Measurements from ENCODE around the gene SEZ6.
A peak's percentile ranks its signal among the peaks of the same experiment; 100 is the strongest.

Gene SEZ6, protein sequence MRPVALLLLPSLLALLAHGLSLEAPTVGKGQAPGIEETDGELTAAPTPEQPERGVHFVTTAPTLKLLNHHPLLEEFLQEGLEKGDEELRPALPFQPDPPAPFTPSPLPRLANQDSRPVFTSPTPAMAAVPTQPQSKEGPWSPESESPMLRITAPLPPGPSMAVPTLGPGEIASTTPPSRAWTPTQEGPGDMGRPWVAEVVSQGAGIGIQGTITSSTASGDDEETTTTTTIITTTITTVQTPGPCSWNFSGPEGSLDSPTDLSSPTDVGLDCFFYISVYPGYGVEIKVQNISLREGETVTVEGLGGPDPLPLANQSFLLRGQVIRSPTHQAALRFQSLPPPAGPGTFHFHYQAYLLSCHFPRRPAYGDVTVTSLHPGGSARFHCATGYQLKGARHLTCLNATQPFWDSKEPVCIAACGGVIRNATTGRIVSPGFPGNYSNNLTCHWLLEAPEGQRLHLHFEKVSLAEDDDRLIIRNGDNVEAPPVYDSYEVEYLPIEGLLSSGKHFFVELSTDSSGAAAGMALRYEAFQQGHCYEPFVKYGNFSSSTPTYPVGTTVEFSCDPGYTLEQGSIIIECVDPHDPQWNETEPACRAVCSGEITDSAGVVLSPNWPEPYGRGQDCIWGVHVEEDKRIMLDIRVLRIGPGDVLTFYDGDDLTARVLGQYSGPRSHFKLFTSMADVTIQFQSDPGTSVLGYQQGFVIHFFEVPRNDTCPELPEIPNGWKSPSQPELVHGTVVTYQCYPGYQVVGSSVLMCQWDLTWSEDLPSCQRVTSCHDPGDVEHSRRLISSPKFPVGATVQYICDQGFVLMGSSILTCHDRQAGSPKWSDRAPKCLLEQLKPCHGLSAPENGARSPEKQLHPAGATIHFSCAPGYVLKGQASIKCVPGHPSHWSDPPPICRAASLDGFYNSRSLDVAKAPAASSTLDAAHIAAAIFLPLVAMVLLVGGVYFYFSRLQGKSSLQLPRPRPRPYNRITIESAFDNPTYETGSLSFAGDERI

DNA sequence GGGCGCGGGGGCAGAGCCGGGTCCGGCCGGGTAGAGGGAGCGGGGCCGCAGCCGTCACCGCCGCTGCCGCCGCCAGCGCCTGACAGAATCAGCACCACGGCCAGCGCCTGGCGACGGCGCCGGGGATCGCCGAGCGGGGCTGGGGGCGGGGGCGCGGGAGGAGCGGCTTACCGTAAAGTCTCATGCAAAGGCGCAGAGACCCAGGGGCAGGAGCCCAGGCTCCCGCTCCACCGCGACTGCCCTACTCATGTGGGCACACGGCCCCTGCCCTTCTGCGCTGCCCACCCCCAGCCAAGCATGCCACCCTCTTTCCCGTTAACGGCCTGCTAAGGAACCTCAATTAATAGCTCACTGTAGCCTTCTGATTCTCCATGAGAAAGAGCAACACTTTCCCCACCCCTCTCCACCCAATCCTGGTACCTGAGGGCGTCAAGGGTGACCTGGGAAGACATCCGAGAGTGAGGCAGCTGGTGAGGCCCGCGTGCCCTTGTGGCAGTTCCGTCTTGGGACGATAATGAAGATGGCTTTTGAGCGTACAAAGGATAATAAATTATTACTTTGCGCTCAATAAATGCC is at the start of gene SEZ6:
Gene SEZ6, minus strand, starts transcription at position 98 of the 576 bp plus-strand sequence. CDS start 164 bp downstream, outside the sequence.
- no peak for DNase-seq

DNA sequence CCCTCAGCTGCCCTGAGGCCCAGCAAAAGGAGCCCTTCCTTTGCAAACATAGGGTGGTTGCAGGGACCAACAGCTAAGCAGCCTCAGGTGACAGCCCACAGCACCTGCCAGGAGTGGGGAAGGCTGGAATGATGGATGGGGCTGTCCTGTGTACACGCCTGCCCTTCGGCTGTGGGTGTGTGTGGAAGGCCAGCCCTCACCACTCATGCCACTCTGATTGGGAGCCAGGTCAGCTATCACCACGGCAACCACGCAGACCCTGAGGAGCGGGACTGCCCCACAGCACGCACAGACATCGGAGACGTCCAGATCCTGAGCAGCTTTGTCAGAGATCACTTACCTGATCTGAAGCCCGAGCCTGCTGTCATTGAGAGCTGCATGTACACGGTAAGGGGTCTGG is 49.0 kb upstream of the SEZ6 start:
- no peak for DNase-seq

DNA sequence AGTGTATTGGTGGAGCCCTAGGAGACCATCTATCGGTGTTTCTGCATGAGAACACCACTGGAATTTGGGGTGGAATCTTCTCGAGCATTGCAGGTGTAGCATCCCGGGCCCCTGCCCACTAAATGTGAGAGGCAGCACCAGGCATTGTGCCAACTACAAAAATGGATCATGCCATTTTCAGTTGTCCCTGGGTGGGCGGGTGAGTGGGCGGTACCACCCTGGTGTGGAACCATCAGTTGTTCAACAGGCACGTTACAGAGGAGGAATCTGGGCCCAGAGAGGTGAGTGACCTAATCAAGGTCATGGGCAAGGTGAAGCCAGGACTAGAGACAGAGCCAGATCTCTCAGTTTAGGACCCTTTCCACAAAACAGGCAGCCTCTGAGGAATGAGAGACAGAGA is 45.9 kb upstream of the SEZ6 start:
- DNase-seq = no peak

DNA sequence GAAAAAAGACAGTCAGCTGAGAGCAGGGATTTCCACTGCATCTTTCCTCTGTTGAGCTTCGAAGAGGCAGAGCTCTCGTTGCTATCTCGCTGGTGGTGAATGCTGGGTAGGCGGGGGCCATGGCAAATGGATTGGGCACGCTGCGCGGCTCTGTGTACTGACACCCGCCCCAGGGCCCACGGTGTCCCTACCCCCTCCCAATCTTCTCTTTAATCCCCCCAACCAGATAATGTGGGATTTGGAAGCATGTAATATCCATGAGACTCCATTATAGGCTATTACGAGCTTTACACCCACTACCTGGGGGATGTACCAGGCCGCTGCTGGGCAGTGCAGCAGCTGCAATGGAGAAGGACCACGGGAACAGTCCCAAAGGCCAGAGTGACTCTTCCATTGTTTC is 45.4 kb upstream of the SEZ6 start:
- DNase-seq = no peak

DNA sequence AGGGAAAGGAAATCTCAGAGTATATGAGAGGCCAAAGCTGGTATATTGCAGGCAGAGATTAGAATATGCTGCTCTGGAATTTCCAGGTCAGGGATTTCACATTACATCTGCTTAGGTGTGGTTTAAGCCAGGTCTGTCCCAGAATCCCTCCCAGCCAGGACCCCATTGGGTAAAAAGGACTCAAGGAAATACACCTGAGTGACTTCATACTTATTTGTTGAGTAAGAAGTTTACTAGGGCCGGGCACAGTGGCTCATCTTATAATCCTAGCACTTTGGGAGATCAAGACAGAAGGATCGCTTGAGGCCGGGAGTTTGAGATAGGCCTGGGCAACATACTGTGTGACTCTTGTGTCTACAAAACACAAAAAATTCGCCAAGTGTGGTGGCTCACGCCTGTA is 44.3 kb upstream of the SEZ6 start:
- DNase-seq = no peak

DNA sequence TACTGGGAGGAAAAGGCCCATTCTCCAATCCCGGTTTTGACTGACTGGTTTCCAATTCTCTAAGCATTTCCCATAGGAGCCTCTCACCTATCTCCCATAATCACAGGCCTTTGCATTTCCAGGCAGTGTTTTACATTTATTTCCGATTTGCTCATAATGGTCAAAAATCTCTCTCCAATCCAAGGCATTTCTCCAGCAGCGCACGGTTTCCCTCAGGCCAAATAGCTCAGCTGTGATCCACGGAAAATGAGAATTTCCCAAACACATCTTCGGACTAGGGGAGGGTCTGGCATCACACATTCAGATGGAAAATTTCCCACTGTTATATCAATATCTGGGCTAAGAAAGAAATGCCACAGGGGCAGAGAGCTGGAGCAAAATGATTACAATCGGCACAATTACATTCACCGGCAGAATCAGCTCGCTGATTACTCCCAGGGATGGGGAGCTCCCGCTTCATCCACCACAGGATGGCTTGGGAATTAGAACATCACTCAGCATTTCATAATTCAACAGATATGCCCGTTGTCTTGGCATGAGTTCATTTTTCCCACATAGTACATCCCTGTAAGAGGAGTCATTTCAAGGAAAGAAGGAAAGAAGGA is 43.8 kb upstream of the SEZ6 start:
- no peak for DNase-seq

DNA sequence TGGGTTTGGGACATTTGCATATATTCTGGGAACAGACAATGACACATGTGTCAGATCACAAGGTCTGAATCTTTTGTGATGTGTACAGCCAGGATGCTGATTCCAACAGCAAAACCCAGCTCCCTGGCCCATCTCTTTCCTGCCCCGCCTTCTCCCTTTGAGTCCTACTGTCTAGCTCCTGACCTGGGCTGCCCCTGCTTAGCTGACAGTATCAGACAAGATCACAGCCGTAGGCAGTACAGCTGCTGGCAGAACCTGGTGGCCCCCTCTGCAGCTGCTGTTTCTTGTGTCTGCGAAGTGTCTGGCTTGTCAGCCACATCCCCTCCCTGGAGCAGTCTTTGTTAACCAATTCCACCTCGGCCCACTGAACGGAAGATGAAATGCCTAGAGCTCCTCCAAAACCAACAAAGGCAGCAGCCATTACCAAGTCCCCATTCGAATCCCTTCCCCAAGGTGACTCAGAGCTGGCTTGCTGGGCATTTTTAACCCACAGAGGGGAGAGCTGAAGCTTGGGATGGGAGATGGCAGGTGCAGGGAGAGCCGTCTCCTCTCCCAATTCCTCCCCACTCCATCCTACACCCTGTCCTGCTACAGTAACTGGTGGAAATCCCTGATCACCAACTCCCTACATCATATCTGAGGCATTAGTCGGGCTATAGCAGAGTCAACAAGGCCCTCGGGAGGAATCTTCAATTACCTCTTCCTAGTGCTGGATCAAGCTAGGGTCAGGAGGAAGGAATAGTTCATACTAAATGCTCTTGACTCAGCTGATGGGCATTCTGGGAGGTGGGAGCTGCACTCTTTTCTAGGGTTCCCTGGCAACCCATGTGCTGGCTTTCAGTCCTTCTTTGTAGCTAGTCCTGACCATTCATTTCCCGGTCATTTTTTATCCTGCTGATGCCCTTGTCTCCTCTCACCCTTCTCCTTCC is 42.9 kb upstream of the SEZ6 start:
- DNase-seq = no peak

DNA sequence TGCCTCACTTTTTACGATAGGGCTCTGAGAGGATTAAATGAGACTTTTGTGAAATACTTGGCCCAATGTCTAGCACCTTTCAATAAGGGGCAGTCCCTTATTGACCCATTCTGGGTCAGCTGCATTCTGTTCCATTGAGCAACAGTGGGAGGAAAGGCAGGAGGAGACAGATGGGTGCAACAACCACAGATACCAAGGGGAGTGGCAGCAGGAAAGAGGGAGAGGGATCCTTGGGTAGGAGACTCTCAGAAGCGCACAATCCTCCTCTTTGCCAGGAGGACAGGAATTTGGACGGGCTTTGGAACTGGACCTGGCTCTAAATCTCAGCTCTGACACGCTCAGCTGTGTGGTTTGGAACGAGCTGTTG is 40.6 kb upstream of the SEZ6 start:
- DNase-seq = no peak

DNA sequence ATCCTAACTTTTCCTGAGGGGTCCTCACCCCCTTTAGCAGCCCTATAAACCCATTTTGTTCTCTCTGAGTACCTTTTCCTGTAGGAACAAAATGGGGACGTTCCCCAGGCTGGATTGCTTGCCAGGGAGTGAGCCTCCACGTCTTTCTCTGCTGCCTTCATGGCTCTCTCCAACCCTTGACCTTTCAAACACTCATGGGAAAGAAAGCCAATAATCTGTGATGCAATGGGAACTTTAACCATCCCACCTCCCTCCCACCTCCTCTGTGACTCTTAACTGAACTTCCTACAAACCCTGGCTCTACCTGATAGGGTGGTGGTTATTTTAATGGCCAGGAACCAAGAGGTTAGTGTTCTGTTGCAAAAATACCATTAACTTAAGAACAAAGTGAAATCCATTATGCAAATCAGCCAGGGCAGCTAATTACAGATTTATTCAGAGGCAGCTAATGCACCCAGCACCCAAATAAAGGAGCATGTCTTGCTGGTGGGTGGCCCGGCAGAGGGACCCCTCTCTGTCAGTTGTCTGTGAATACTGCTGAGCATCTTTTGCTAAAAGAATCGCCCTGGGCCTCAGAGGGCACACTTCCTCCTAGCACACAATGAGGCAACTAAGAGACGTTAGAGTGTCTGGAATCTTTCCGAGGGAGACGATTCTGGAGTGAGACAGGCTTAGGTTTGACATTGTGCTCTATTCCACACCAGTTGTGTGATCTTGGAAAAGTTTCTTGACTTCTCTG is 40.1 kb upstream of the SEZ6 start:
- DNase-seq = no peak

DNA sequence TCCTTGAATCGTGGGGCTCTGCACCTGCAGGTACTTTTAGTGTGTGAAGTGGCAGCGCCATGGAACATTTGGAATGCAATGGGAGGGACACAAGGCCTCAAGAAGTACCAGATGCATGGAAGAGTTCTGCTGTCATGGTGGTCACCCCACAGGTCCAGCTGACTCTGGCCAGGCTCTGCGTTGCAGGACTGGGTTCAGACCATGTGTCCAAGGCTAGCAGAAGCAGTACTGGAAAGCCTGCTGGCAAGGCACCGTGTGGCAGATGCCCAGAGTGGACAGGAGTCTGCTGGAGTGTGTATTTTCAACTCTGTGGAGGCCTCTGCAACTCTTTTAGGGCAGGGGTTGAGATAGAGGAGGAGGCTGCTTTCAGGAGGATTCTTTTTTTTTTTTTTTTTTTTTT is 39.2 kb upstream of the SEZ6 start:
- no peak for DNase-seq

DNA sequence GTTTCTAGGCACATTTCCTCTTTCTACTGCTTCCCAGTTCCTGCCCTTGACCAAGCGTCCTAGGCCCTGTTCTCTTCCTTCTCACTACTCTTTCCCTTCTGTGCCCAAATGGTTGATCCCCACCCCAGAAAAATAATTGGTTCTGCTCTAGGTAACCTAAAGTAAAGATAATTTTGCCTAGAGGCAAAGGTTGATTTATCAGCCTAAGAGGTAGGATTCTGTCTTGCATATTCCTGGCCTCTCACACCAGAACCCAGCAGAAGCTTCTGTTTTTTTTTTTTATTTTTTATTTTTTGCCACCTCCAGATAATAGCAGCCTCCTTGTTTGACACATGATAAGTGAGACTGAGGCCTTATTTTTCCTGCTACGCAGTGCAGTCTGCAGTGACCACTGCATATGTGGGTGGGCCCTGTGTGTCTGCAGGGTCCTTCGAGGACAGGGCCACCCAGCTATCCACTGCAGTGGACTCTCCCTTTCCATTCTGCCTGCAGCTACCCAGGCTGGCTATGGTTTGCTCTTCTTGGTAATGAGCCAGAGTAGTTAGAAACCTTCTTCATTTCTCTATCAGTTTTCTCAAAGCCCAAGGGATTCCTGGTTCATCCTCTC is 37.8 kb upstream of the SEZ6 start:
- DNase-seq = no peak

DNA sequence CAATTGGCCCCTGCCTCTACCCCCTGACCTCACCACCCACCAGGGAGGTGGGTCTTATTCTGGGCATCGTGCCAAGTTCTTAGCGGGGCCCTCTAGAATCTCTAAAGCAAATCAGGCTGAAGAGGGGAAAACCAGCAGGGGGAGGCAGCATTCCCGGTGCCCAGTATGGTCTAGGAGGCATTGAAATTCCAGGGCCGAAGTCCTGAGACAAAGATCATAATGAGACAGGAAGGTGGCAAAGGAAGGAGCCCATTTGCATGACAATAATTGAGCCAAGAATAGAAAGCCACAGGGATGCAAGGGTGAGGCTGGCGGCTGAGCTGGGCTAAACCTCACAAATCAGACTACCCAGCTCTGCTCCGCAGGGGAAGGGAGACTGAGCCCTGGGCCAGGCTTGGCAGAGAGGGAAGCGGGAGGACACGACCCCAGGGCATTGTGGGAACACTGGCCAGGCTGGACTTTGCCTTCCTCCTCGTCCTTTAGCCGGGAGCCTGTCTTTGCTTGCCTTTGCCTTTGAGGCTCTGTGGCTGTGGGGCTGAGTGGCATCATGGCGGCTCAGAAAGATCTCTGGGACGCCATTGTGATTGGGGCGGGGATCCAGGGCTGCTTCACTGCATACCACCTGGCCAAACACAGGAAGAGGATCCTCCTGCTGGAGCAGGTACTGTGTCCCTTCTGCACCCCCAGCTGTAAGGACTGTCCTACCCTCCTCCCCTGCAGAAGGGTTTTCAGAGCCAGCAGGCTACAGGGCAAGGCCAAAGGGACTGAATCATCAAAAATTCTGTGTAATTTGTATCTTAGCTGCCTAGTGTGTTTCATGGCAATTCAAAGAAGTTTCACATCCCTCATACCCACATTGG is 37.1 kb upstream of the SEZ6 start, which contains the start of gene PIPOX:
Gene PIPOX, plus strand, starts transcription at position 463 of the 860 bp plus-strand sequence. Its CDS starts 85 bp downstream, at position 548.
- peak; percentile 64 for DNase-seq

DNA sequence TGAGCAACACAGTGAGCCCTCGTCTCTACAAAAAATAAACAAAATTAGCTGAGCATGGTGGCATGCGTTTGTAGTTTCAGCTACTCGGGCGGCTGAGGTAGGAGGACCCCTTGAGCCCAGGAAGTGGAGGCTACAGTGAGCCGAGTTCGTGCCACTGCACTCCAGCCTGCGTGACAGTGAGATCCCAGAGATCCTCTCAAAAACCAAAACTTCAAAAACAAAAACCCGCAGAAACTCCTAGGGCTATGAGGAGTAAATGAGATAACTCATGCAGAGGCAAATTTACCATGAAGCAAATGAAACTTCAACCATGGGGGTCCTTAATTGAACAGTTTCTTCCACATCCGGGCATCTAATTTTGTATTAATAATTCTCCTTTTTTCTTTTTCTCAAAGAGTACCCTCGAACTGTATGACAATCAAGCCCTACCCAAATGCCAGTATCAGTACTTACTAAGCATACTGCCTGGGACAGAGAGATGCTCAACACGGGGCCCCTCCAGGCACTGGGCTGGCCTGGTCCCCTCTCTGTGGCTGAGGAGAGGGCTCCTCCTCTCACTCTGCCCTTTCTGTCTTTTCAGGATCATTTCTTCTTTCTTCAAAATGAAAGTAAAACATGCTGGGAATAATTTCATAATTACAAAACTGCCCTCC is 36.3 kb upstream of the SEZ6 start:
- DNase-seq = no peak

DNA sequence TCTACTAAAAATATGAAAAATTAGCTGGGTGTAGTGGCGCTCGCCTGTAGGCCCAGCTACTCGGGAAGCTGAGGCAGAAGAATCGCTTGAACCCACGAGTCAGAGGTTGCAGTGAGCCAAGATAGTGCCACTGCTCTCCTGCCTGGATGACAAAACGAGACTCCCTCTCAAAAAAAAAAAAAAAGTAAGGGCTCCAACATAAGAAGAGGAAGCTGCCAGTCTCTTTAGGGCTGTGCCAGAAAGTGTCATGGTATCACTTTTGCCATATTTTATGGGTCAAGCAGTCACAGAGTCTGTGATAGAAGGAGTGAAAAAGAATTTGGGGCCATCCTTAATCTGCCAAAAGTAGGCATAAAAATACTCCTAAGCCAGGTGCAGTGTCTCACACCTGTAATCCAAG is 35.7 kb upstream of the SEZ6 start:
- no peak for DNase-seq

DNA sequence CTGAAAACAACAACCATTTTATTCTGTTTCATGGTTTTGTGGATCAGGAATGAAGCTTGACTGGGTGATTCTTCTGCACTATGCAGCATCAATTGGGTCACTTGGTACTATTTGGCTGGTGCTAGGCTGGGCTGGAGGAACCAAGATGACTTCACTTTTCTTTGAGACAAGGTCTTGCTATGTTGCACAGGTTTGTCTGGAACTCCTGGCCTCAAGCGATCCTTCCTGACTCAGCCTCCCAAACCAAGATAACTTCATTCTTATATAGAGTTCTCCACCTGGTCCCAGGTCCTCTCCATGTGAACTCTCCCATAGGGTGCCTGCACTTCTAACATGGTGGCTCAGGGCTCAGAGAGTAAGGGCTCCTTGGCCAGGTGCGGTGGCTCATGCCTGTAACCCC is 35.3 kb upstream of the SEZ6 start:
- no peak for DNase-seq

DNA sequence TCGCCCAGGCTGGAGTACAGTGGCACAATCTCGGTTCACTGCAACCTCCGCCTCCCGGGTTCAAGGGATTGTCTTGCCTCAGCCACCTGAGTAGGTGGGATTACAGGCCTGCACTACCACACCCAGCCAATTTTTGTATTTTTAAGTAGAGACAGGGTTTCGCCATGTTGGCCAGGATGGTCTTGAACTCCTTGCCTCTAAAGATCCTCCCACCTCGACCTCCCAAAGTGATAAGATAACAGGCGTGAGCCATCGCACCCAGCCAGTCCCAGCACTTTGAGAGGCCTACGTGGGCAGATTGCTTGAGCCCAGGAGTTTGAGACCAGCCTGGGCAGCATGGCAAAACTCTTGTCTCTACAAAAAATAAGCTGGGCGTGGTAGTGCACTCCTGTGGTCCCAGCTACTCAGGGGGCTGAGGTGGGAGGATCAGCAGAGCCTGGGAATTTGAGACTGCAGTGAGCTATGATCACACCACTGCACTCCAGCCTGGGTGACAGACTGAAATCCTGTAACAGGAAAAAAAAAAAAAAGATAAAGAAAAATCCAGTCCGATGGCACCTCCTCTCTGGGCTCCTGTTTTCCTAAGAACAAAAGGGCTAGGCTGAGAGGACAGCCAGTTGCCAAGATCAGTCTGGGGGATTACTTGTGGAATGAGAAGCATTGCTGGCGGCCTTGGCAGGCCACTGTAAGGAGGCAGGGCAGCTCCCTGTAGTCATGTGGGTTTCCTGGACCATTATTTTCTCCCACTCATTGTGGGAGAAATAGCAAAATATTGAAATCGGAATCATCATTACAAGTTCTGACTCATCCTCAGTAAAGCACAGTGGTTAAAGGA is 34.1 kb upstream of the SEZ6 start:
- DNase-seq = no peak

DNA sequence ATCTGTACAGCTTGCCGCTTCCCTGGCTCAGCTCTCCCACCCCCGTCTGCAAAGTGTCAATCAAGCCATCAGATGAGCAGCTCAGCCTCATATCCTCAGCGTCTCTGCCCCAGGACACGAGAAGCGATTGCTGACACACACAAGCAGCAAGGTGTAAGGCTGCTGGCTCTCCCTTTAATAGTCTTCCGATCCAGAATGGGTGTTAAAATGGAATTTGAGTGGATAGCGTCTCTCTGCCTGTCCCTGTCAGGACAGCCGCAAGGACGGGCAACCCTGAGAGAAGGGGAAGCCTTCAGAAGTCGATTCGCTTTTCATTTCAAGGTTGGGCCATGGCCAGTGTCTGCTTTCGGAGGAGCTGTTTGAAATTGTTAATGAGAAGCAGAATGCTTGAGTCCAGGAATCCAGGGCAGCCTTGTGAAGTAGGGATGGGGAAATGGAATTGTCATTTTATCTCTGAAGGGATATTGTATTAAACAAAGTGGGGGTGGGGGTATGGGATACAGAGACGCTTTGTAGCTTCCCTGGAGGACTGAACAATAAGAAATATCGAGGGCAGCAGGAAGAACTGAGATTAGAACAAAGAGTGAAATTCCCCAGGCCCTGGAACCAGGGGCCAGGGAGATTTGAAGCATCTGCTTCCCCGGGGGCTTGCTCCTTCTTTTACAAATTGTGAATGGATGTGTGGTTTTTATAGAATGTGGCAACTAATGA is 32.4 kb upstream of the SEZ6 start:
- no peak for DNase-seq

DNA sequence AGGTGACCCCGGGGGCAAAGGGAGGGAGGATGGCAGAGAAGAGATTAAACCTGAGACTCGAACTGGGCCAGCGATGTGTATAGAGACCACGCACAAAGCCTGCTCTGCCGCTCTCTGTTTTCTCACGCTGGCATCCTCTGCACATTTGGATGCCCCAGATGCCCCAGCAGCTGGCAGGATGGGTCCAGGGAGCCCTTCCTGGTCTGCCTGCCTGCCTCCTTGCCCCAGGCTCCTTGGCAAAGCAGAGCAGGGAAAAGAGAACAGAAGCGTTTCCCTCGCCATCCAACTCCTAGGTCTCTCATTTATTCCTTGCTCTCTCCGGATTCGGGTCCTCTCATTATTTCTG is 31.9 kb upstream of the SEZ6 start:
- DNase-seq = no peak

Data from NCI-H2029 (cell line).